Kidney capillary endothelial cell (primary cell): Measurements from ENCODE around the gene SUPV3L1.
"Not testable (repeated sequence)": the region's sequence is repeated elsewhere in the genome, so short reads cannot be mapped to it uniquely, and the experiment has no call there.

ENCODE experiments used
- DNase-seq: peaks from one replicate; pipeline ENCODE4 v3.0.0-alpha.2; 2018; ENCODE audit warnings: low spot score

SUPV3L1 gene

DNA sequence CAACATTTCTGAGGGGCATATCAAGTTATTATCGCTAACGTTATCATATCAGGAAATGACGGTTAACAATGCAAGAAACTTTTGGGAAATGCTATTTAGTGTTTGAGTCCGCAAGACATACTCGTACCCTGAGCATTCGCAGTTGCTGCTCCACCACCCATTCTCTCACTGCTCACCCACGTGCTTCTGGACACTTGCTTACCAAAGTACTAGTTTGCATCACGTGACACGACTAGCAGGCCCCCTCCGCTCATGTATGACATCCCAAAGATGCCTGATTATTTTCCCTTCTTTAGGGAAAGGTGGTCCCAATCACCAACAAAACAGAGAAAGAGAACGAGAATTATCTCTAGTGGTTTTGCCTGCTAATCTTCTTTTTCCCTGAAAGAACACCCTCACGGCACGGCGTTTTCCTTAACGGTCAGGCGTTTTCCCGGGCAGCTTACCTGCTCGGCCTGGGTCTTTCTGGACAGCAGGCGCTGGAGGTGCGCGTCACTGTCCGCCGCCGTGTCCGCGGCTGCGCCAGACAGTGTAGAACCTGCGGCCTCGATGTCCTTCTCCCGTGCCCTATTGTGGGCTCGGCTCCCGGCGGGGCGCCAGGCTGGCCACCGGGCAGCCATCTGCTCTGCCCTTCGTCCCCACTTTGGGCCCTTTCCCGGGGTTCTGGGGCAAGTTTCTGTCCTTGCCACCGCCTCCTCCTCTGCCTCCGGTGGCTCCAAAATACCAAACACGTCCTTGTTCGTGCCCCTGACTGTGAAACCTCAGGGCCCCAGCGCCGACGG, at the start of gene SUPV3L1:
TSS of gene SUPV3L1 (plus strand) at position 492 of the 782 bp plus-strand sequence. CDS start at position 550, 58 bp downstream.
- DNase-seq: peak; percentile 96

DNA sequence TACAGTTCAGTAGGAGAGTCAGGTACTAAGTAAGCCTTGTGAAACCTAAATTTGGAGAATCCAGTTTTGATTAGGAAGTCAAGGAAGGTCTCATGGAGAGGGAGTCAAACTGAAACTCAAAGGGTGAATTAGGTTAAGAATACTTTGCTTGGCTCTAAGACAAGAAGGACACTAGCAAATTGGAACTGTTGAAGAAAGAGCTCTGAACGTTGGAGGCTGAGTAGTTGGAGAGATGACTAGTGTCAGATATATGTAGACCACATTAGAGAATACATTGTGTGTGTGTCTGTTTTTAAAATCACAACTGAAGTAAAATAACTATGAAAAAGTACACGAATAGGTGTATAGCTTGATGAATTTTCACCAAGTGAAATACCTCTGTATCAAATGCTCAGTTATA, 49.8 kb upstream of the SUPV3L1 start:
- no peak for DNase-seq

DNA sequence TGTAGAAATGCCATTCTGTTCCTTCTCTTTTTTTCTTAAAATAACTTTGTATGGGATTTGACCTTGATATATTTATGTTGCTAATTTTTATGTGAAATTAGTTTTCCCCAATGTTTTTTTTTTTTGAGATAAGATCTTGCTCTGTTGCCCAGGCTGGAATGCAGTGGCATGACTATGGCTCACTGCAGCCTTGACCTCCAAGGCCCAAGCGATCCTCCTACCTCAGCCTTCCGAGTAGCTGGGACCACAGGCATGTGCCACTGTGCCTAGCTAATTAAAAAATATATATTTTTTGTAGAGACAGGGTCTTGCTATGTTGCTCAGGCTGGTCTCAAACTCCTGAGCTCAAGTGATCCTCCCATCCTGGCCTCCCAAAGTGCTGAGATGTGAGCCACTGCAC, 40.1 kb upstream of the SUPV3L1 start:
- no peak for DNase-seq

DNA sequence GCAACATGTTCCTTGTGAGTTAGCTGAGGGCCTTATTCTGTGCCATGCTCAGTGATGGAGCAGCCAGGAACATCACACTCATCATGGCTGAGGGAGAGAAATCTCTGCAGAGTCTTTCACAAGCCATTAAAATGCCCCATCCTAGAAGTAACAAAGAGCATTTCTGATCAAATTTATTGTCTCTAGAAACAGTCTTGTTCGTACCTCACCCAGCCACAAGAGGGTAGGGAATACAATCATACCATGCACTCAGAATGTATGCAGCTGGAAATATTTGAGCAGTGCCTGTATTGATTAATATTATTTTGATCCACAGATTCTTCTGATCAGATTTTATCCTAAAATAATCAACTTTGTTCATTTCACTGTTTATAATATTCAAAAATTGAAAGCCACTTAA, 38.7 kb upstream of the SUPV3L1 start:
- no peak for DNase-seq

DNA sequence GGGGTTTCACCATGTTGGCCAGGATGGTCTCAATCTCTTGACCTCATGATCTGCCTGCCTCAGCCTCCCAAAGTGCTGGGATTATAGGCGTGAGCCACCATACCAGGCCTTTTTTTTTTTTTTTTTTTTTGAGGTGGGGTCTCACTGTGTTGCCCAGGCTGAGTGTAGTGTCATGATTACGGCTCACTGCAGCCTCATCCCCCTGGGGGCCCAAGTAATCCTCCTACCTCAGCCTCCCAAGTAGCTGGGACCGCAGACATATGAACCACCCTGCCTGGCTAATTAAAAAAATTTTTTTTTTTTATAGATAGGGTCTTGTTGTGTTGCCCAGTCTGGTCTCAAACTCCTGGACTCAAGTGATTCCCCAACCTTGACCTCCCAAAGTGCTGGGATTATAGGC, 38.0 kb upstream of the SUPV3L1 start:
- not testable (repeated sequence) for DNase-seq

DNA sequence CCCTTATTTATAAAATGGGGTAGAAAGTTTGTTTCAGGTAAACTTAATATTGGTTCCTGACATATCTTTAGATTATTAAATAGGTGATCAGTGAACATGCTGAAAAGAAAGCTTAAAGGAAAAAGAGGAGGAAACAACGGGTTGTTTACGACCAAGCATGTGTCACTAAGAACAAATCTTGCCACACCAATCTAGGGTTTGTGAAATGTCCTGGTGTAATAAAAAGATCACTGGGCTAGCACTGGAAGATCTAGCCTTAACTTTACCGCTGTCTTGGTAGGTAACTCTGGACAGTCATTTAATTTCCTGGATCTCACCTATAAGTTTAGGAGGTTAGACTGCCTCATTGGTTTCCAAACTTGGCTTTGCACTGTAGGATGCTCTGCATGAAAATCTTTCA, 37.1 kb upstream of the SUPV3L1 start:
- DNase-seq: no peak

DNA sequence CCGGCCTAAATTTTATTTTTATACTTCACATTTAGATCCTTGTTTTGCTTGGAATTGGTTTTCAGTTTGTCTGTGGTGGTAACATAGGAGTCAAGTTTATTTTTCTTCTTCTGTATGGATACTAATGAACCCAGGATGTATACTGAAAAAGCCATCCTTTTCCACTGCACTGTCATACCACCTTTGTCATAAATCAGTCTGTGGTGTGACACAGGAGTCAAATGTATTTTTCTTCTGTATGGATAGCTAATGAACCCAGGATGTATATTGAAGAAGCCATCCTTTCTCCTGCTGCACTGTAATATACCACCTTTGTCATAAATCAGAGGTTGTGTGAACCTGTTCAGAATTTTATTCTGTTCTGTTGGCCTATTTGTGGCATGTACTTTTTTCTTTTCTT, 34.7 kb upstream of the SUPV3L1 start:
- no peak for DNase-seq

DNA sequence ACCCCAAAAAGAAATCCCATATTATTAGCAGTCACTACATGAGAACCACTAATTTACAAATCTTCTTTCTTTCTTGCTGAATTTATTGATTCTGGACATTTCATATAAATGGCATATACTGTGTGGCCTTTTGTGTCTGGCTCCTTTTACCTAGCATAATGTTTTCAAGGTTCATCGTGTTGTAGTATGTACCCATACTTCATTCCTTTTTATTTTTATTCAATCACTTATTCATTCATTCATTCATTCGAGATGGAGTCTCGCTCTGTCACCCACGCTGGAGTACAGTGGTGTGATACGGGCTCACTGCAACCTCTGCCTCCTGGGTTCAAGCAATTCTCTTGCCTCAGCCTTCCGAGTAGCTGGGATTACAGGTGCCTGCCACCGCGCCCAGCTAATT, 34.2 kb upstream of the SUPV3L1 start:
- DNase-seq: no peak

DNA sequence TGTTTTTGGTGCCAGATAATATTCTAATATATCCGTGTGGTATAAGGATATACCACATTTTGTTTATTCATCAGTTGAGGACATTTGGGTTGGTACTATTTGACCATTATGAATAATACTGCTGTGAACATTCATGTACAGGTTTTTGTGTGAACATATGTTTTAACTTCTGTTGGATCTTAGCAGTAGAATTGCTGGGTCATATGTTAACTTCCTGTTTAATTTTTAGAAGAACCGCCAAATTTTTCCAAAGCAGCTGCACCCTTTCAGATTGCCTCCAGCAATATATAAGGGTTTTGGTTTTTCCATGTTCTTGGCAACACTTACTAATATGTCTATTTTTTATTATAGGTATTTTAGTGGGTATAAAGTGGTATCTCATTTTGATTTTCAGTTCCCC, 33.3 kb upstream of the SUPV3L1 start:
- no peak for DNase-seq

DNA sequence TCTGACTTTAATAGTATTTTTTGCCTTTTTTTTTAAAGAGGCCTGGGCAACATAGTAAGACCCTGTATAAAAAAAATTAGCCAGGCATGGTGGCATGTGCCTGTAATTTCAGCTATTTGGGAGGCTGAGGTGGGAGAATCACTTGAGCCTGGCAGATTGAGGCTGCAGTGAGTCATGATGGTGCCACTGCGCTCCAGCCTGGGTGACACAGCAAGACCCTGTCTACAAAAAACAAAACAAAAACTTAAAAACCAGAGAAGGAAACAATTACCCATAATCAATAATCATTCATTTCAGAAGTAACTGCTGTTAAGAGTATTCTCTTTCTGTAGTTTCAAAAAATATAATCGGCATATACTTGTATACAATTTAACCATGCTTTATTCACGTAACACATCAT, 28.1 kb upstream of the SUPV3L1 start:
- DNase-seq: no peak

DNA sequence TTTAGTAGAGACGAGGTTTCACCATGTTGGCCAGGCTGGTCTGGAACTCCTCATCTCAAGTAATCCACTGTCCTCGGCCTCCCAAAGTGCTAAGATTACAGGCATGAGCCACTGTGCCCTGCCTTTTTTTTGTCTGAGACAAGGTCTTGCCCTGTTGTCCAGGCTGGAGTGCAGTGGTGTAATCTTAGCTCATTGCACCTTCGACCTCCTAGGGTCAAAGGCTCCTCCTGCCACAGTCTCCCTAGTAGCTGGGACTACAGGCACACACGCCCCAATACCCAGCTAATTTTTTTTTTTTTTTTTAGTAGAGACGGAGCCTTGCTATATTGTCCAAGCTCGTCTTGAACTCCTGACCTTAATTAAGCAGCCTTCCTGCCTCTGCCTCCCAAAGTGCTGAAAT, 26.8 kb upstream of the SUPV3L1 start:
- DNase-seq: no peak

DNA sequence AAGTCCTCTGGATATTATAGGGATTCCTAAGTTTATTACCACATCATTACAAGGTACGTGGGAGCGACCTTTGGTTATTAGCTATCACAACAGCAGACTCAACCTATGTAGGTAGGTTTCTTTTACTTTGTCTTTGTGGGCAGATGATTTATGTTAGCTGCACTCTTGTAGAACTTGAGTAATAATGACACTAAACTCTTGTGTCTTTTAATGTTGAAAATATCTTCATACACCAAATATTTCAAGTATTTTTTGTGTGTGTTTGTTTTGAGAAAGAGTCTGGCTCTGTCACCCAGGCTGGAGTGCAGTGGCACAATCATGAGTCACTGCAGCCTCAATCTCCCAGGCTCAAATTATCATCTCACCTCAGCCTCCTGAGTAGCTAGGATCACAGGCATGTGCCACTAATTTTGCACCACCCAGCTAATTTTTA, 19.2 kb upstream of the SUPV3L1 start:
- no peak for DNase-seq

DNA sequence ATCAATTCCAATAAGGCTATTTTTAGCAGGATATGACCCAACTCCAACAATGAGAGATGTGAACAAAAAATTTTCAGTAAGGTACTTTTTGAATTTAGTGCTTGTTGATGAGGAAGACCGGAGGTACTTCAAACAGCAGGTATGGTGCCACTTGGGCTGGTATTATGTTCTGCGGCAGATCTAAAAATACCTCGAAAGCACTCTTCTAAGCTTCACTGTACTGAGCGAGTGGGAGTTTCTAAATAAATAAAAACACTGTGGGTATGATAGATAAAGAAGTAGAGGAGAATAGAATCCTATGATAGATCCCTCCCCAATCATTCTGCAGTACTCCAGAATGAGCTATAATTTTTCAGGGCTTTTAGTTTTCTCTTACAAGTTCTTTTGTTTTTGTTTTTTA, 11.5 kb upstream of the SUPV3L1 start:
- DNase-seq: no peak

DNA sequence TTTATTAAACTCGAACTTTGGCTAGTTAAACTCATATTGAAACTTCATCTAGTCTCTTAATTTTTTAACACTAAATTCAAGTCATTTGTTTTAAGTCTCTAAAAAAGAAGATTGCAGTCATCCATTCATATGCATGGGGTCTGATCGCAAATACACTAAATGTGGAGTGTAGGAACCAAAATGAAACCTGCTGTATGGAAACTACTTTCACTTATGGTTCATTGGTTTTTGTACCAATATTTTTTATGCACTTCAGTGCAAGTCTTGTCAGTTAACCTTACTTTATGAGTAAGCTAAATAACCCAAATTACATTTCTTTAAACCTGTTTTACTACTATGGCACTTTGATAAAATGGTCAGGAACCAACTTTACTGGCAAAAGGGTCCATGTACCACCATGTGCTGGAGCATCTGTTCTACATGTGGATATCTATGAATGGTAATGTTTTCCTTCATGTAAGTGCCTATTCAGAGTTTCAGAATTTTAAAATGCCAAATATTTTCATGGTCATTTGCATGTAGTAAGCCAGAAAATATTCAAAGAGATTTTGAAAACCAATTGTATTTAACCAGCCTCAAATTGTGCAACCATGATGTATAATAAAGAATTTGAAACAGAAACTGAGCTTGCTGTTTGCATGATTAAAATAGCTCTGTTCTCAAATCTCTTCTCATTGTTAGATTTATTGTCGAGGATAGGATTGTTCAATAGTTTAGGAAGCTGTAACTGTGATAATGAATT, 7.6 kb upstream of the SUPV3L1 start:
- no peak for DNase-seq

DNA sequence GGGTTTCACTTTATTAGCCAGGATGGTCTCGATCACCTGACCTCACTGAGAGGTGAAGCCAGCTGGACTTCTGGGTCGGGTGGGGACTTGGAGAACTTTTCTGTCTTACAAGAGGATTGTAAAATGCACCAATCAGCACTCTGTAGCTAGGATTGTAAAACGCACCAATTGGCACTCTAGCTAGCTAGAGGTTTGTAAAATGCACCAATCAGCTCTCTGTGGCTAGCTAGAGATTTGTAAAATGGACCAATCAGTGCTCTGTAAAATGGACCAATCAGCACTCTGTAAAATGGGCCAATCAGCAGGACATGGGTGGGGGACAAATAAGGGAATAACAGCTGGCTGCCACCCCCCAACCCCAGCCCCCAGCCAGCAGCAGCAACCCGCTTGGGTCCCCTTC, 4.7 kb upstream of the SUPV3L1 start:
- DNase-seq: not testable (repeated sequence)

DNA sequence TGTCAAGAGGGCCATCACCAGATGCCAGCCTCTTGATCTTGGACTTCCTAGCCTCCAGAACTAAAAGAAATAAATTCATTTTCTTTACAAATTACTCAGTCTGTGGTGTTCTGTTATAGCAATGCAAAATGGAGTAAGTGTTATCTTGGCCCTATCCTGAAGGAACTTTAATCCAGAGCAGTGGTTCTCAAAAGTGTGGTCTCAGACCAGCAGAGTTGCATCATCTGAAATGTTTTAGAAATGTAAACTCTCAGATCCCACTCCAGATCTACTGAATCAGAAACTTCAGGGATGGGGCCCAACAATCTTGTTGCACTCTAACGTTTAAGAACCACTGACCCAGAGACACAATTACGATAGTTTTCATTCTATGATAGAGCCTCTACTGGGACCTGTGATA, 3.2 kb upstream of the SUPV3L1 start:
- DNase-seq: no peak

DNA sequence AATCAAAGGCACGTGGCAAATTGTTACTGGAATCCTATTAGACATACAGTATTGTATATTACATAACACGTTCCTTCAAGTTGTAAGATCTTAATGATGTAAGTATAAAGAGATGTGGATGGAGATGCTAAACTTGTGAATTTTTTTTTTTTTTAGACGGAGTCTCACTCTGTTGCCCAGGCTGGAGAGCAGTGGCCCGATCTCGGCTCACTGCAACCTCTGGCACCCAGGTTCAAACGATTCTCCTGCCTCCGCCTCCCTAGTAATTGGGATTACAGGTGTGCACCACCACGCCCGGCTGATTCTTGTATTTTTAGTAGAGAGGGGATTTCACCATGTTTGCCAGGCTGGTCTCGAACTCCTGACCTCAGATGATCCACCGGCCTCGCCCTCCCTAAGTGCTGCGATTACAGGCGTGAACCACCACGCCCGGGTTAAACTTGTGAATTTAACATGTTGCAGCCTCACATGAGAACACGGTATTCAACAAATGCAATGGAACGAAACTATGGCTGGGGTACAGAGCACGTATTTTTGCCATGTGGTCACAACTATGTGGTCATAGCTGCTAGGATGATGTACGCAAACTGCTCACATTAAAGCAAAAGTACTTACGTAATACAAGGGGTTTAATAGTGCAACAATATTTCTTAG, 818 bp upstream of the SUPV3L1 start:
- DNase-seq: no peak

DNA sequence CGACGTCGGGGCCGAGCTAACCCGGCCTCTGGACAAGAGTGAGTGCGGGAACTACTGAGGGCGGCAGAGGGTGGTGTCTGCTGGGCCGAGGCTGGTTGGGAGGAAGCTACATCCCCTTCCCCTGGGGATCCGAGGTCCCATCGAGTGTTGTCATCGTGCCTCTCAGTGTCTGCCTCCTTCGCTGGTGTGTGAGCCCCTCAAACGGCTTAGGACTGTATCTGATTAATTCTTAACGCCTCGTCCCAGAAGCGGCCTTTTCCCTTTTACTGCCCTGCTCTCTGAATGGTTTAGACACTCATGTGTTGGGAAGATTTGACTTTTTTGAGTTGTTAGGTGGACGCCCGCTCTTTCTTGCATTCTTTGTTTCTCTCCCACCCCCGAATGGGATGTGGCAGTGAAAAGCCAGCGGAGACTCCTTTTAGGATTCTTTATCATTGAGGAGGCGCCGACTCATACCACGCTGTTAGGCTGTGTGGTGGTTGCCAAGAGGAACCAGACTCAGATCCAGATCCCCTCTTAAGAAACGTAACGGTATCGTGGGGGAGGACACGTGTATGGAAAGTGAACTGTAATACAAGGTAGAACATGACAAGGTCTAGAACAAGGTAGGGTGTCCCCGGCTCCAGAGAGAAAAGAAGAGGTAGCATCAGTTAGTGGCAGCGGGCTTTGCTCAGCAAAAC, 631 bp downstream of the SUPV3L1 start:
- peak; percentile 20 for DNase-seq

DNA sequence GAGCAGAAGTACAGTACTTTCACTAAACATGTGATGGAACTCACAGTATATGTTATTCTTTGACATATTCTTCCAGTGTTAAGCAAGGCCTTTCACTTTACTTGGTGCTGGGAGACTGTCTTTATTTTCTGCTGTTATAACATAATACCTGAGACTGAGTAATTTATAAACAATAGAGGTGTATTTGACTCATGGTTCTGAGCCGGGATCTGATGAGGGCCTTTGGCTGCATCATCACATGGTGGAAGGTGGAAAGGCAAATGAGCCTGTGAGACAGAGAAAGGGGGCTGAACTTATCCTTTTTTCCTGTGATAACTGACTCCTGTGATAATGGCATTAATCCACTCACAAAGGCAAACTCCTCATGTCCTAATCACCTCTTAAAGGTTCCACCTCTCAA, 1.4 kb downstream of the SUPV3L1 start:
- DNase-seq: no peak

DNA sequence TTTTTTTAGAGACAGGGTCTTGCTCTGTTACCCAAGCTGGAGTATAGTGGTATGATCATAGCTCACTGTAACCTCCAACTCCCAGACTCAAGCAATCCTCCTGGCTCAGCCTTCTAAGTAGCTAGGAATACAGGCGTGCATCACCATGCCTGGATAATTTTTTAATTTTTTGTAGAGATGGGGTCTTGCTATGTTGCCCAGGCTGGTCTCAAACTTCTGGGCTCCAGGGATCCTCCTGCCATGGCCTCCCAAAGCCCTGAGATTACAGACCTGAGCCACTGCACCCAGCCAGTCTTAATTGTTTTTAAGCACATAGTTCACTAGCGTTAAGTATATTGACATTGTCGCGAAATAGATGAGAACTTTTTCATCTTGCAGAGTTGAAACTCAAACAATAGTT, 2.0 kb downstream of the SUPV3L1 start:
- no peak for DNase-seq

DNA sequence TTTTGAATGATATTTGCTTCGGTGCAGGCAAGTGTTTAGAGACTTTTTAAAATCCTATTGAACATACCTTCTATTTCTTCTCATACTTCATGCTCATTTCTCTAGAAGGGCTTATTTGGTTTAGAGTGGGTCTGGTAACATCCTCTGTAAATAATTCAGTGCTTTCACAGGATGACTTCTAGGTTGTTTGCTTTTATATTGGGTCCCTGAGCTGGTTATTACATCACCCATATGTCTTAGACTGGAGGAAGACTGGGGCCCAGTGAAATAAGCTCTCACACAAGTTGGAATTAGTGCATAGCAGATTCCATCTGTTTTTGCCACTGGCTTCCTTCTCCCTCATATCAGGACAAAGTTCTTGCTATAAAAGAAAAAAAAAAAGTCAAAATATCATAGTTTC, 6.5 kb downstream of the SUPV3L1 start:
- DNase-seq: no peak

DNA sequence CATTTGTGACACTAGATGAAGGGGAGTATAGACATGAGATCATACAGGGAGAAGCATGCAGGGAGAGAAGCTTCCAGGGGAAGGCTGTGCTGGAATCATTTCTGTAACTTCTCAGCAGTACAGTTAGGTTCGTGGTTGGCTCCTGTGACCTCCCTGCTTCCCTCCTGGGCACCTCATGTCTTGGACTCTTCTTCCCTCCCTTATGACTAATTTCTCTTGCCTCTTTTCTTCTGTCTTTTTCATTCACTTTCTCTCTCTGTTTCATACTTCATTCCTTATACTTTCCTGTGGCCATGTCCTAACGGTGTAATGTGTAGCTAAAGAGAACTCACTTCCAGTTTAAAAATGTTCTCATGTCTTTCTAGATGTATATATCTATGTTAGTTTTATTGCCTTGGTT, 21.0 kb downstream of the SUPV3L1 start:
- no peak for DNase-seq

DNA sequence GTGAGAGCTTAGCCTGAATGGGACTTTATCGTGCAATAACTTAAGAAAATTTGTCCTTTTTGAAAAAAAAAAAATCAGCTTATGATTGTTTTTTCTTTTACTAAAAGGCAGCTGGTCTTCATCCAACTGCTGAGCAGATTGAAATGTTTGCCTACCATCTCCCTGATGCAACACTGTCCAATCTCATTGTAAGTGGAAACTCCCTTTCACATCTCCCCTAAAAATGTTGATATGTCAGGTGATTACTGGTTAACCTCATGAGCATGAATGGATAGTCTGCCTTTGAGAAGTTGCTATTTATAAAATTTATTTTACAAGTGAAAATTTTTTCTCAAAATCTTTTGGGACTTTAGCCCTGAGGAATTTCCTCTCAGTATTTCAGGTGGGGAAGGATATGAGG, 22.3 kb downstream of the SUPV3L1 start:
- no peak for DNase-seq
